Prostate gland (tissue), 2 donors: ENCODE results near the gene ROBO2. TPM values are rescaled to one million over a fixed set of nuclear protein-coding genes. Genes with fewer than 3 reads are reported as not detected.

Experiments
- DNase-seq: peaks from one replicate; pipeline ENCODE4 v3.0.0-alpha.2; 2019; ENCODE audit warnings: low spot score
- H3K27ac ChIP-seq, 2 donors: fragments of 200-600 bp; sonication (generic); 2 replicates each; pipeline ENCODE4 v1.5.1; 2017 to 2019
- H3K27me3 ChIP-seq: fragments of 200-600 bp; sonication (generic); replicated peaks from 2 replicates; pipeline ENCODE4 v1.5.1; 2019; ENCODE audit not compliant: insufficient read depth
- H3K36me3 ChIP-seq, 2 donors: fragments of 200-600 bp; sonication (generic); 1 replicate in 1 of 2; 2 replicates in 1 of 2; pipeline versions ENCODE4 v1.5.1 to v1.8.1; 2017 to 2019
- H3K4me1 ChIP-seq: fragments of 200-600 bp; sonication (generic); replicated peaks from 2 replicates; pipeline ENCODE4 v1.5.1; 2019
- H3K4me3 ChIP-seq, 2 donors: fragments of 200-600 bp; sonication (generic); 2 replicates each; pipeline ENCODE4 v1.5.1; 2017 to 2019
- H3K9me3 ChIP-seq: fragments of 200-600 bp; sonication (generic); 2 replicates; pipeline ENCODE4 v1.5.1; 2017
- POLR2A ChIP-seq: fragments of 450-650 bp; IDR thresholded peaks from one replicate; pipeline ENCODE4 v1.6.1; 2016; ENCODE audit warnings: antibody characterized with exemption, mild to moderate bottlenecking
- POLR2AphosphoS5 ChIP-seq: sonication (generic); formaldehyde crosslinking; IDR thresholded peaks from one replicate; pipeline ENCODE4 v1.6.1; 2017; ENCODE audit warnings: antibody characterized with exemption
- WGBS: methylation state at CpG from one replicate; pipeline ENCODE4 v1.1.5; 2018; 5-methylcytosine and 5-hydroxymethylcytosine counted together
- intact Hi-C: fragments of 100-400 bp; cut with DNase I; formaldehyde crosslinking; loops from one replicate; pipeline ENCODE4 v1.14.2; 2022
- total RNA-seq, 2 donors: library from RNA; depleted of rRNA; stranded (reverse); fragments of >200 nt; gene quantifications; one replicate each; pipeline ENCODE4 v1.1.0, GENCODE V29; 2016
- TF ChIP-seq, protein P1 (sequence below), 4 experiments: fragments of 200-600 bp in 2 of 4; fragments of 450-650 bp in 2 of 4; sonication (generic) in 2 of 4; IDR thresholded peaks; 1 replicate in 3 of 4; 2 replicates in 1 of 4; pipeline ENCODE4 v1.5.1; 2016 to 2019; ENCODE audit warnings: antibody characterized with exemption in 4 of 4, mild to moderate bottlenecking in 2 of 4, moderate library complexity in 2 of 4

Gene ROBO2
- total RNA-seq, 2 donors from 2014 or later = 3.6 to 18.2 TPM

GRCh38 chr3:77038468-77038929 is 1.4 kb upstream of the ROBO2 start:
- WGBS = 0% methylated on average over 21 of the region's 21 CpGs
- Histone ChIP-seq H3K36me3 (no peaks in the 10 kb centered on the region), H3K9me3 (no peaks in the 10 kb centered on the region), H3K4me1 (no peaks in the 10 kb centered on the region), H3K27me3 (no peaks in the 10 kb centered on the region), H3K27ac (no peak overlapping the region), H3K4me3 (peak overlapping the region; percentile 23 to 33)
- peak; percentile 64 for DNase-seq
- TF ChIP-seq POLR2AphosphoS5 = peak; percentile 30
- no peak for TF ChIP-seq POLR2A
- TF ChIP-seq, protein P1, sequence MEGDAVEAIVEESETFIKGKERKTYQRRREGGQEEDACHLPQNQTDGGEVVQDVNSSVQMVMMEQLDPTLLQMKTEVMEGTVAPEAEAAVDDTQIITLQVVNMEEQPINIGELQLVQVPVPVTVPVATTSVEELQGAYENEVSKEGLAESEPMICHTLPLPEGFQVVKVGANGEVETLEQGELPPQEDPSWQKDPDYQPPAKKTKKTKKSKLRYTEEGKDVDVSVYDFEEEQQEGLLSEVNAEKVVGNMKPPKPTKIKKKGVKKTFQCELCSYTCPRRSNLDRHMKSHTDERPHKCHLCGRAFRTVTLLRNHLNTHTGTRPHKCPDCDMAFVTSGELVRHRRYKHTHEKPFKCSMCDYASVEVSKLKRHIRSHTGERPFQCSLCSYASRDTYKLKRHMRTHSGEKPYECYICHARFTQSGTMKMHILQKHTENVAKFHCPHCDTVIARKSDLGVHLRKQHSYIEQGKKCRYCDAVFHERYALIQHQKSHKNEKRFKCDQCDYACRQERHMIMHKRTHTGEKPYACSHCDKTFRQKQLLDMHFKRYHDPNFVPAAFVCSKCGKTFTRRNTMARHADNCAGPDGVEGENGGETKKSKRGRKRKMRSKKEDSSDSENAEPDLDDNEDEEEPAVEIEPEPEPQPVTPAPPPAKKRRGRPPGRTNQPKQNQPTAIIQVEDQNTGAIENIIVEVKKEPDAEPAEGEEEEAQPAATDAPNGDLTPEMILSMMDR (IDR thresholded peaks at IDR 0.05) = peak in 3 of 4 experiments; percentile 55 to 73 (median 68)
- intact Hi-C loops = loop anchor here (2.0 to 10.0 kb wide), 2 partner anchors 216 to 1606 kb away; no protein-coding TSS in a partner anchor

- intact Hi-C loops = loop anchor here (2.0 to 10.0 kb wide), 2 partner anchors 216 to 1606 kb away; no protein-coding TSS in a partner anchor
- TF ChIP-seq, protein P1 (IDR thresholded peaks at IDR 0.05) = no peak
- no peak for TF ChIP-seq POLR2AphosphoS5
- TF ChIP-seq POLR2A = no peak
- no peak for DNase-seq
- Histone ChIP-seq H3K27ac (peak overlapping the region in 1 of 2 donors; percentile 17), H3K9me3 (no peaks in the 10 kb centered on the region), H3K27me3 (no peaks in the 10 kb centered on the region), H3K4me1 (no peaks in the 10 kb centered on the region), H3K4me3 (peak overlapping the region; percentile 23 to 33), H3K36me3 (no peaks in the 10 kb centered on the region)
- WGBS = 2% methylated on average over 26 of the region's 33 CpGs
Observed at GRCh38 chr3:77038930-77039605, 831 bp upstream of the ROBO2 start.

- intact Hi-C loops = no loop called here
- Histone ChIP-seq H3K36me3 (no peaks in the 10 kb centered on the region), H3K4me3 (peak overlapping the region; percentile 23 to 33), H3K4me1 (no peaks in the 10 kb centered on the region), H3K9me3 (no peaks in the 10 kb centered on the region), H3K27me3 (no peaks in the 10 kb centered on the region), H3K27ac (no peak overlapping the region)
- TF ChIP-seq POLR2A = no peak
- TF ChIP-seq, protein P1 (IDR thresholded peaks at IDR 0.05) = no peak
- TF ChIP-seq POLR2AphosphoS5 = no peak
- 5% methylated on average over 11 of the region's 11 CpGs for WGBS
- no peak for DNase-seq
Observed at GRCh38 chr3:77040216-77040615, 317 bp downstream of the ROBO2 start.

- WGBS = 50% methylated on average over 9 of the region's 9 CpGs
- Histone ChIP-seq H3K4me3 (no peak overlapping the region), H3K4me1 (no peaks in the 10 kb centered on the region), H3K27ac (no peak overlapping the region), H3K9me3 (no peaks in the 10 kb centered on the region), H3K36me3 (no peaks in the 10 kb centered on the region), H3K27me3 (no peaks in the 10 kb centered on the region)
- DNase-seq = no peak
- TF ChIP-seq POLR2A (no peak), POLR2AphosphoS5 (no peak)
- TF ChIP-seq, protein P1 (IDR thresholded peaks at IDR 0.05) = no peak
- intact Hi-C loops = no loop called here
Observed at GRCh38 chr3:77040926-77041722, 1.2 kb downstream of the ROBO2 start.
